ENCODE results near the gene PBLD.
"Not testable (repeated sequence)": the region's sequence is repeated elsewhere in the genome, so short reads cannot be mapped to it uniquely, and the experiment has no call there.

PBLD gene

GRCh38 chr10:68331455-68332258 is 1.1 kb downstream of the PBLD start, which contains the start of gene HNRNPH3:
Gene HNRNPH3, plus strand, starts transcription at chr10:68332064. Its CDS starts 5,158 bp downstream, at chr10:68337222.
- TF ChIP-seq, protein P1, sequence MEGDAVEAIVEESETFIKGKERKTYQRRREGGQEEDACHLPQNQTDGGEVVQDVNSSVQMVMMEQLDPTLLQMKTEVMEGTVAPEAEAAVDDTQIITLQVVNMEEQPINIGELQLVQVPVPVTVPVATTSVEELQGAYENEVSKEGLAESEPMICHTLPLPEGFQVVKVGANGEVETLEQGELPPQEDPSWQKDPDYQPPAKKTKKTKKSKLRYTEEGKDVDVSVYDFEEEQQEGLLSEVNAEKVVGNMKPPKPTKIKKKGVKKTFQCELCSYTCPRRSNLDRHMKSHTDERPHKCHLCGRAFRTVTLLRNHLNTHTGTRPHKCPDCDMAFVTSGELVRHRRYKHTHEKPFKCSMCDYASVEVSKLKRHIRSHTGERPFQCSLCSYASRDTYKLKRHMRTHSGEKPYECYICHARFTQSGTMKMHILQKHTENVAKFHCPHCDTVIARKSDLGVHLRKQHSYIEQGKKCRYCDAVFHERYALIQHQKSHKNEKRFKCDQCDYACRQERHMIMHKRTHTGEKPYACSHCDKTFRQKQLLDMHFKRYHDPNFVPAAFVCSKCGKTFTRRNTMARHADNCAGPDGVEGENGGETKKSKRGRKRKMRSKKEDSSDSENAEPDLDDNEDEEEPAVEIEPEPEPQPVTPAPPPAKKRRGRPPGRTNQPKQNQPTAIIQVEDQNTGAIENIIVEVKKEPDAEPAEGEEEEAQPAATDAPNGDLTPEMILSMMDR (IDR thresholded peaks at IDR 0.05; ENCODE audit: borderline replicate concordance, insufficient read depth, low read depth, low read length): no peak

DNA sequence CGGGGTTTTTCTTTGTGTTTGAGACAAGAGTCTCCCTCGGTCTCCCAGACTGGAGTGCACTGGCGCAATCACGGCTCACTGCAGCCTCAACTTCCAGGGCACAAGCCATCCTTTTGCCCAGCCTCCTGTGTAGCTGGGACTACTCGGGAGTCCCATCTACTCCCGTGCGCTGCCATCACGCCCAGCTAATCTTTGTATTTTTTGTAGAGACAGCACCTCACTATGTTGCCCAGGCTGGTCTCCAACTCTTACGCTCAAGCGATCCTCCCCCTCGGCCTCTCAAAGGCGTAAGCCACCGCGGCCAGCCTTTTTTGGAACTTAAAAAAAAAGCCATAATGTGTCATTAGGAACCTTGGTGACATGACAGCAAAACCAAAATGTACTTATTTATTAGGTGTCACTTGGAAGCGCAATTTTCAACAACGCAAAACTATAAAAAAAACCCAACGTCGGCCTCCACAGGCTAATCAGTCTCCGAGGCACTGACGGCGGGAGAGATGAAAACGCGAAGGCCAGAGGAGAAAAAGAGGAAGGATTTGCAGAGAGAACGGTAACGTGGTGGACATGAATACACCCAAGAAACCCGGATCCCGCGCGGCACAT is 1.8 kb downstream of the PBLD start:
- TF ChIP-seq, protein P1 (IDR thresholded peaks at IDR 0.05; ENCODE audit: borderline replicate concordance, insufficient read depth, low read depth, low read length): no peak

More at GRCh38 chr10:68331455-68332258, 1.1 kb downstream of the PBLD start, which contains the start of gene HNRNPH3:
- peak within 1 kb of the TSS; percentile 85 for H3K4me3 ChIP-seq (ENCODE audit: low read depth, low read length)

GRCh38 chr10:68329506-68329861 is 3.2 kb downstream of the PBLD start:
- H3K4me3 ChIP-seq (ENCODE audit: low read depth, low read length): no peak overlapping the region
- TF ChIP-seq, protein P1 (IDR thresholded peaks at IDR 0.05; ENCODE audit: borderline replicate concordance, insufficient read depth, low read depth, low read length): no peak

More for the DNA sequence above, 1.8 kb downstream of the PBLD start:
- peak overlapping the region; percentile 85 for H3K4me3 ChIP-seq (ENCODE audit: low read depth, low read length)

- H3K4me3 ChIP-seq (ENCODE audit: low read depth, low read length): no peak overlapping the region
Observed at GRCh38 chr10:68327889-68328786, 4.6 kb downstream of the PBLD start.

DNA sequence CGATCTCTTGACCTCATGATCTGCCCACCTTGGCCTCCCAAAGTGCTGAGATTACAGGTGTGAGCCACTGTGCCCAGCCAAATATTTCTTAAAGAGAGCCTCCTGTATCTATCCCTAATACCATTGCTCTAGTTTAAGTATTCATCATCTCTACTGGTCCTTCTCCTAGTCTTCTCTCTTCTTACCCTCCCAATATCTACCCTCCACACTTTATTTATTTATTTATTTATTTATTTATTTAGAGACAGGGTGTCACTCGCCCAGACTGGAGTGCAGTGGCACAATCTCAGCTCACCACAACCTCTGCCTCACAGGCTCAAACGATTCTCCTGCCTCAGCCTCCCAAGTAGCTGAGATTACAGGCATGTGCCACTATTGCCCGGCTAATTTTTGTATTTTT is 8.3 kb downstream of the PBLD start:
- H3K4me3 ChIP-seq (ENCODE audit: low read depth, low read length): not testable (repeated sequence)

More at GRCh38 chr10:68327889-68328786, 4.6 kb downstream of the PBLD start:
- TF ChIP-seq, protein P1 (IDR thresholded peaks at IDR 0.05; ENCODE audit: borderline replicate concordance, insufficient read depth, low read depth, low read length): no peak

- no peak overlapping the region for H3K4me3 ChIP-seq (ENCODE audit: low read depth, low read length)
- TF ChIP-seq, protein P1 (IDR thresholded peaks at IDR 0.05; ENCODE audit: borderline replicate concordance, insufficient read depth, low read depth, low read length): no peak
Observed at GRCh38 chr10:68318331-68319059, 14.2 kb downstream of the PBLD start.
